ENCODE measurements around the gene GPC6. TPM values are rescaled to one million over a fixed set of nuclear protein-coding genes. Genes with fewer than 3 reads are reported as not detected.

Gene GPC6
- total and polyA plus RNA-seq, 5 donors from 2014 or later: not detected

DNA sequence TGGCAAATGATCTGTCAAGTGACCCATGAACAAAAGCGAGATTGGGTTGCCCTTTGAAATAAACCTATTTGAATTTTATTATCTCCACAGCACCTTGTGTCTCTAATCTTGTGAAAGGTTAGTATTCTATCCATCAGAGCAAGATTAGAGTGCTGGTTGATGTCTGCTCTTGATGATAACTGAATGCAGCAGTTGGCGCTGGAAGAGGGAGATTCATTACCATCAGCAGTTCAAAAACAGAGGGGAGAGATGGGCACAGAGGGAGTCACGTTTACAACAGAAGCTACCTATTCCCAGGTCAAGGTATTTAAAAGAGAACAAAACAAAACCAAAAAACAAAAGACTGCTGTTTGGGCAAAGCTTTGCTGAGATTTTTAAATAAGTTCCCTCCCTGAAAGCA, 588.1 kb downstream of the GPC6 start:
- Mint-ChIP-seq H3K27ac (no peak overlapping the region), H3K9me3 (no peaks in the 10 kb centered on the region), H3K36me3 (no peaks in the 10 kb centered on the region), H3K4me3 (no peak overlapping the region), H3K4me1 (no peaks in the 10 kb centered on the region), H3K27me3 (no peaks in the 10 kb centered on the region)
- Histone ChIP-seq H3K9me3 (ENCODE audit: control insufficient read depth in 2 of 2, low read length in 2 of 2) (no peaks in the 10 kb centered on the region), H3K36me3 (ENCODE audit: control insufficient read depth, insufficient read depth, low read length) (no peaks in the 10 kb centered on the region), H3K27ac (ENCODE audit: insufficient read depth, low read length, poor library complexity, severe bottlenecking) (no peak overlapping the region), H3K27me3 (ENCODE audit: control insufficient read depth, insufficient read depth, low read length) (no peaks in the 10 kb centered on the region), H3K4me1 (ENCODE audit: control insufficient read depth, insufficient read depth, low read length, poor library complexity, severe bottlenecking) (no peaks in the 10 kb centered on the region), H3K4me3 (ENCODE audit: low read depth, low read length) (no peak overlapping the region)
- ATAC-seq (ENCODE audit: low read depth in 2 of 2) (no peak), DNase-seq (no peak)

DNA sequence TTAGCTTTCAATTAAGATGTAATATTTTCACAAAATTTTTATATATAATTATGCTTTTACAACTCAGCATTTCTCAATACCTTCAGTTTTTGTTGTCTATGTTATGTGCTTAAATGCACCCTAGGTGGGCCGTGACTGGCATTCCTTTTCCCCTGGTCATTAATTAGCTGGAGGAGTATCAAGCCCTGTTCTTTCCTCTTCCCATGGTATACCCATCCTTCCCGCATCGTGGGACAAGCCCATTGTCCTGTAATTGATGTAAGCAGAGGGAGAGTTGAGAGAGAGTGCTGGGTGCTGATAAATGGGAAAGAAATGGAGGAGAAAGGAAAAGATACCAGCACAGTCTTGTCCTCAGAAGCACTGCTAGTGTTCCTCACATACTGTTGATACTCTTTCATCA, 591.7 kb downstream of the GPC6 start:
- no peaks in the 10 kb centered on the region for H3K9me3 ChIP-seq (ENCODE audit: control insufficient read depth in 2 of 2, low read length in 2 of 2)
- ATAC-seq (ENCODE audit: low read depth in 2 of 2): no peak
- H3K4me3 Mint-ChIP-seq: no peak overlapping the region
- H3K4me3 ChIP-seq (ENCODE audit: low read depth, low read length): no peak overlapping the region
- no peaks in the 10 kb centered on the region for H3K36me3 Mint-ChIP-seq
- no peaks in the 10 kb centered on the region for H3K27me3 Mint-ChIP-seq
- H3K4me1 Mint-ChIP-seq: no peaks in the 10 kb centered on the region
- no peaks in the 10 kb centered on the region for H3K27me3 ChIP-seq (ENCODE audit: control insufficient read depth, insufficient read depth, low read length)
- no peak for DNase-seq
- H3K4me1 ChIP-seq (ENCODE audit: control insufficient read depth, insufficient read depth, low read length, poor library complexity, severe bottlenecking): no peaks in the 10 kb centered on the region
- H3K9me3 Mint-ChIP-seq: no peaks in the 10 kb centered on the region
- no peak overlapping the region for H3K27ac Mint-ChIP-seq
- H3K36me3 ChIP-seq (ENCODE audit: control insufficient read depth, insufficient read depth, low read length): no peaks in the 10 kb centered on the region
- no peak overlapping the region for H3K27ac ChIP-seq (ENCODE audit: insufficient read depth, low read length, poor library complexity, severe bottlenecking)

DNA sequence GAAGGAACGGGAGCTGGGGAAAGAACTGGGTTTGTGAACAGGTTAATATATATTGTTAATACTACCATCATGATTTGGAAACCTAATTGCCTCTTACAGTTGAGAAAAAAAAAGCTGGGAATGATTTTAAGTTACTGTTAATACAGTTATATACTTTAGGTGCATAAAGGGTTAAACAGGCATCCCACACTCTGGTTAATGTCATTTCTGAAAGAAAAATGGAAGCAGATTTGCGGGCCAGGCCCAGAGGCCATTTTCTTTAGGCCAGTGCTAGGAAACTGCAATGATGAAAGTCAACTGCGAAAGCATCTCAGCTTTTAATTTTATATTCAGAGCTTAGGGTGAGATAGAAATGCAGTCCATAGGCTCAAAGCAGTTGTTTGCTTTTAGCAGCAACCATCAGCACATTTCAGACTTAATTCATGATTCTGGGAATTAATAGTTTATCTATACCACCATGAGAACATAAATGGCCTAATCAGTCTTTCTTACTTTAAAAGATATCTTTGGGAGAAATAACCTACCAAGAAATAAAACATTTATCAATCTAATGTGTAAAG, 592.8 kb downstream of the GPC6 start:
- Histone ChIP-seq H3K27me3 (ENCODE audit: control insufficient read depth, insufficient read depth, low read length) (no peaks in the 10 kb centered on the region), H3K4me1 (ENCODE audit: control insufficient read depth, insufficient read depth, low read length, poor library complexity, severe bottlenecking) (no peaks in the 10 kb centered on the region), H3K27ac (ENCODE audit: insufficient read depth, low read length, poor library complexity, severe bottlenecking) (no peak overlapping the region), H3K9me3 (ENCODE audit: control insufficient read depth in 2 of 2, low read length in 2 of 2) (no peaks in the 10 kb centered on the region), H3K4me3 (ENCODE audit: low read depth, low read length) (no peak overlapping the region), H3K36me3 (ENCODE audit: control insufficient read depth, insufficient read depth, low read length) (no peaks in the 10 kb centered on the region)
- H3K4me1 Mint-ChIP-seq: no peaks in the 10 kb centered on the region
- no peak overlapping the region for H3K27ac Mint-ChIP-seq
- no peak overlapping the region for H3K4me3 Mint-ChIP-seq
- no peaks in the 10 kb centered on the region for H3K9me3 Mint-ChIP-seq
- DNase-seq (no peak), ATAC-seq (ENCODE audit: low read depth in 2 of 2) (no peak)
- H3K27me3 Mint-ChIP-seq: no peaks in the 10 kb centered on the region
- no peaks in the 10 kb centered on the region for H3K36me3 Mint-ChIP-seq

DNA sequence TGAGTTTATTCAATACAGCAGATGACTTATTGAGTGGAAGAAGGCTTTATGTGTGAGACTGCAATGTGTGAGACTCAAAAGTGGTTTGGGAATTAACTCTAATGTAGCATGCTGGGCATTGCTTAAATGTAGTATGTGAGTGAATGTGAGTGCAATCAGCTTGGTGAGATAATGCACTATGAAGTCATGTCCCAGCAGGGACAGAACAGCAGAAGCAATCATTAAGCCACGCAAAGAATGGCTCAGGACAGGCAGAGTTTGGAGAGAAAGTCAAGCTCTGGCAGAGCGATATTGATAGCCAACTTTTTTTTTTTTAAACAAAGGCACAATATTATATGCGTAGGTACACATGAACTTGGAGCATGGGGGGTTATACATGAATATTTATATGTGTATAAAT, 597.7 kb downstream of the GPC6 start:
- no peaks in the 10 kb centered on the region for H3K27me3 Mint-ChIP-seq
- no peaks in the 10 kb centered on the region for H3K36me3 ChIP-seq (ENCODE audit: control insufficient read depth, insufficient read depth, low read length)
- H3K27ac ChIP-seq (ENCODE audit: insufficient read depth, low read length, poor library complexity, severe bottlenecking): no peak overlapping the region
- no peak overlapping the region for H3K4me3 Mint-ChIP-seq
- H3K9me3 ChIP-seq (ENCODE audit: control insufficient read depth in 2 of 2, low read length in 2 of 2): no peaks in the 10 kb centered on the region
- no peaks in the 10 kb centered on the region for H3K27me3 ChIP-seq (ENCODE audit: control insufficient read depth, insufficient read depth, low read length)
- no peaks in the 10 kb centered on the region for H3K36me3 Mint-ChIP-seq
- H3K4me1 Mint-ChIP-seq: no peaks in the 10 kb centered on the region
- H3K9me3 Mint-ChIP-seq: no peaks in the 10 kb centered on the region
- ATAC-seq (ENCODE audit: low read depth in 2 of 2) (no peak), DNase-seq (no peak)
- H3K27ac Mint-ChIP-seq: no peak overlapping the region
- H3K4me3 ChIP-seq (ENCODE audit: low read depth, low read length): no peak overlapping the region
- H3K4me1 ChIP-seq (ENCODE audit: control insufficient read depth, insufficient read depth, low read length, poor library complexity, severe bottlenecking): no peaks in the 10 kb centered on the region

DNA sequence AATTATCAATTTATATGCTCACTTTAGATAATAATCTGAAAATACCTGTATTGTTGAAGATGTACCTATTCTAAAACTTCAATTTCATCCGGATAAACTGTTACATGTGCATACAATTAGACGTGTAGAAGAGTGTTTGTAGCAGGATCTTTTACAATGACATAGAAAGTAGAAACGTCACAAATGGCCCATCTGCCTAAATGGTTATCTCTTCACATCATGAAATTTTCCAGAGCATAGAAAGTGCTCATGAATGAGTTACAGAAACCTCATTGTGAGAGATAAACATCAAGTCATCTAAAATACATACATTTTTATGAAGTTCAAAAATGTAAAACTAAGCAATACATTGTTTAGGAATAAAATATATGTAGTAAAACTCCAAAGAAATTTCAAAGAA, 607.4 kb downstream of the GPC6 start:
- ATAC-seq (ENCODE audit: low read depth in 2 of 2) (no peak), DNase-seq (no peak)
- no peaks in the 10 kb centered on the region for H3K36me3 Mint-ChIP-seq
- Histone ChIP-seq H3K36me3 (ENCODE audit: control insufficient read depth, insufficient read depth, low read length) (no peaks in the 10 kb centered on the region), H3K27me3 (ENCODE audit: control insufficient read depth, insufficient read depth, low read length) (no peaks in the 10 kb centered on the region), H3K4me1 (ENCODE audit: control insufficient read depth, insufficient read depth, low read length, poor library complexity, severe bottlenecking) (no peaks in the 10 kb centered on the region), H3K4me3 (ENCODE audit: low read depth, low read length) (no peak overlapping the region), H3K9me3 (ENCODE audit: control insufficient read depth in 2 of 2, low read length in 2 of 2) (no peaks in the 10 kb centered on the region), H3K27ac (ENCODE audit: insufficient read depth, low read length, poor library complexity, severe bottlenecking) (no peak overlapping the region)
- peaks cover 0 to 4% (median 0%) of the 10 kb centered on the region in 7 donors for H3K9me3 Mint-ChIP-seq
- no peak overlapping the region for H3K4me3 Mint-ChIP-seq
- no peak overlapping the region for H3K27ac Mint-ChIP-seq
- H3K27me3 Mint-ChIP-seq: peaks cover 4% of the 10 kb centered on the region
- no peaks in the 10 kb centered on the region for H3K4me1 Mint-ChIP-seq

DNA sequence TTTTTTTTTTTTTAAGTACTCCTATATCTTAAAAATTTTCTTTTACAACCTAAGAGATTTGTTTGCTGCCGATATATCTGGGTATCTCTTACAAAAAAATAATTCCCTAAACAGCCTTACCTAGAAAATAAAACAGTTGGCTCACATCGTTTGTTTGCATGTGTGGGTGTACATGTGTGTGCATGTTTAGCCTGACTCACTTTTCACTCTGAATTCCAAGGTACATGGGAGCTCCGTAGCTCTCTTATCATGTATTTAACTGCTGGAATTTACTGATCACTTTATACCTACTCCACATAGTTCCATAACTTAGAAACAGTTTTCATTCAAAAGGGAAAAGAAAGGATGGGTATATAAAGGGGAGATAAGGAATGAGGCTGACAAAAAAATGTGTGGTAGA, 616.5 kb downstream of the GPC6 start:
- H3K27ac ChIP-seq (ENCODE audit: insufficient read depth, low read length, poor library complexity, severe bottlenecking): no peak overlapping the region
- no peaks in the 10 kb centered on the region for H3K9me3 ChIP-seq (ENCODE audit: control insufficient read depth in 2 of 2, low read length in 2 of 2)
- Mint-ChIP-seq H3K36me3 (no peaks in the 10 kb centered on the region), H3K27me3 (no peaks in the 10 kb centered on the region), H3K27ac (no peak overlapping the region), H3K9me3 (peaks cover 0 to 5% (median 0%) of the 10 kb centered on the region in 7 donors), H3K4me3 (no peak overlapping the region), H3K4me1 (no peaks in the 10 kb centered on the region)
- DNase-seq: no peak
- no peaks in the 10 kb centered on the region for H3K36me3 ChIP-seq (ENCODE audit: control insufficient read depth, insufficient read depth, low read length)
- H3K27me3 ChIP-seq (ENCODE audit: control insufficient read depth, insufficient read depth, low read length): no peaks in the 10 kb centered on the region
- H3K4me3 ChIP-seq (ENCODE audit: low read depth, low read length): no peak overlapping the region
- ATAC-seq (ENCODE audit: low read depth in 2 of 2): no peak
- H3K4me1 ChIP-seq (ENCODE audit: control insufficient read depth, insufficient read depth, low read length, poor library complexity, severe bottlenecking): no peaks in the 10 kb centered on the region

DNA sequence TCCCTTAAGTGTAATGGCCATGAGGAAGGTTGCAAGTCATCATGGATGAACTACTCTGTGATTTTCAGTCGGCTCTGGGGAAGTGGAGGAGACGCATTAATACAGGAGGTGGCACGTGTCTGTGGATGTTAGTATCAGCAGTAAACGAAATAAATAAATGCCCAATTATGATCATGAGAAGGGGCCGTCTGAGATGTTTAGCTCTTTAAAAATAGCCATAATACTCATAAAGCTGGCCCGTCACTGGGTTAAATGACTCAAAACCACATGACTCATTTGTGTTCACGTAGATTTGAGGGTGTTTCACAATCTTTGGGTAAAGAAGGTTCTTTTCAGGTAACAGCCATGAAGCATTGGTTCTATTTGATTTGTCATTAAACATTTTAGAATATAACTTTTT, 620.6 kb downstream of the GPC6 start:
- H3K9me3 Mint-ChIP-seq: peaks cover 0 to 5% (median 0%) of the 10 kb centered on the region in 7 donors
- Histone ChIP-seq H3K36me3 (ENCODE audit: control insufficient read depth, insufficient read depth, low read length) (no peaks in the 10 kb centered on the region), H3K4me3 (ENCODE audit: low read depth, low read length) (no peak overlapping the region), H3K27ac (ENCODE audit: insufficient read depth, low read length, poor library complexity, severe bottlenecking) (no peak overlapping the region), H3K4me1 (ENCODE audit: control insufficient read depth, insufficient read depth, low read length, poor library complexity, severe bottlenecking) (no peaks in the 10 kb centered on the region), H3K27me3 (ENCODE audit: control insufficient read depth, insufficient read depth, low read length) (no peaks in the 10 kb centered on the region), H3K9me3 (ENCODE audit: control insufficient read depth in 2 of 2, low read length in 2 of 2) (no peaks in the 10 kb centered on the region)
- H3K27me3 Mint-ChIP-seq: no peaks in the 10 kb centered on the region
- H3K36me3 Mint-ChIP-seq: no peaks in the 10 kb centered on the region
- no peak overlapping the region for H3K27ac Mint-ChIP-seq
- H3K4me1 Mint-ChIP-seq: no peaks in the 10 kb centered on the region
- H3K4me3 Mint-ChIP-seq: no peak overlapping the region
- DNase-seq (no peak), ATAC-seq (ENCODE audit: low read depth in 2 of 2) (no peak)

- H3K4me3 ChIP-seq (ENCODE audit: low read depth, low read length): no peak overlapping the region
- no peak overlapping the region for H3K4me3 Mint-ChIP-seq
Measured at GRCh38 chr13:93848247-93848646, 621.6 kb downstream of the GPC6 start.

More at GRCh38 chr13:93848247-93848646, 621.6 kb downstream of the GPC6 start:
- Histone ChIP-seq H3K9me3 (ENCODE audit: control insufficient read depth in 2 of 2, low read length in 2 of 2) (no peaks in the 10 kb centered on the region), H3K4me1 (ENCODE audit: control insufficient read depth, insufficient read depth, low read length, poor library complexity, severe bottlenecking) (no peaks in the 10 kb centered on the region), H3K36me3 (ENCODE audit: control insufficient read depth, insufficient read depth, low read length) (no peaks in the 10 kb centered on the region), H3K27me3 (ENCODE audit: control insufficient read depth, insufficient read depth, low read length) (no peaks in the 10 kb centered on the region), H3K27ac (ENCODE audit: insufficient read depth, low read length, poor library complexity, severe bottlenecking) (no peak overlapping the region)
- Mint-ChIP-seq H3K9me3 (peaks cover 0 to 5% (median 0%) of the 10 kb centered on the region in 7 donors), H3K27ac (no peak overlapping the region), H3K36me3 (no peaks in the 10 kb centered on the region), H3K4me1 (no peaks in the 10 kb centered on the region), H3K27me3 (no peaks in the 10 kb centered on the region)
- ATAC-seq (ENCODE audit: low read depth in 2 of 2) (no peak), DNase-seq (no peak)

All from CD4-positive, CD25-positive, alpha-beta regulatory T cell (primary cell).